Right hindlimb (tissue), 1 donor: ENCODE data around the gene FAIM.
A peak's percentile ranks its signal among the peaks of the same experiment; 100 is the strongest.
"Not testable (repeated sequence)": the region's sequence is repeated elsewhere in the genome, so short reads cannot be mapped to it uniquely, and the experiment has no call there.

Source experiments
- DNase-seq: peaks from one replicate; pipeline ENCODE4 v3.0.0-alpha.2; 2018

Gene FAIM, protein sequence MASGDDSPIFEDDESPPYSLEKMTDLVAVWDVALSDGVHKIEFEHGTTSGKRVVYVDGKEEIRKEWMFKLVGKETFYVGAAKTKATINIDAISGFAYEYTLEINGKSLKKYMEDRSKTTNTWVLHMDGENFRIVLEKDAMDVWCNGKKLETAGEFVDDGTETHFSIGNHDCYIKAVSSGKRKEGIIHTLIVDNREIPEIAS

DNA sequence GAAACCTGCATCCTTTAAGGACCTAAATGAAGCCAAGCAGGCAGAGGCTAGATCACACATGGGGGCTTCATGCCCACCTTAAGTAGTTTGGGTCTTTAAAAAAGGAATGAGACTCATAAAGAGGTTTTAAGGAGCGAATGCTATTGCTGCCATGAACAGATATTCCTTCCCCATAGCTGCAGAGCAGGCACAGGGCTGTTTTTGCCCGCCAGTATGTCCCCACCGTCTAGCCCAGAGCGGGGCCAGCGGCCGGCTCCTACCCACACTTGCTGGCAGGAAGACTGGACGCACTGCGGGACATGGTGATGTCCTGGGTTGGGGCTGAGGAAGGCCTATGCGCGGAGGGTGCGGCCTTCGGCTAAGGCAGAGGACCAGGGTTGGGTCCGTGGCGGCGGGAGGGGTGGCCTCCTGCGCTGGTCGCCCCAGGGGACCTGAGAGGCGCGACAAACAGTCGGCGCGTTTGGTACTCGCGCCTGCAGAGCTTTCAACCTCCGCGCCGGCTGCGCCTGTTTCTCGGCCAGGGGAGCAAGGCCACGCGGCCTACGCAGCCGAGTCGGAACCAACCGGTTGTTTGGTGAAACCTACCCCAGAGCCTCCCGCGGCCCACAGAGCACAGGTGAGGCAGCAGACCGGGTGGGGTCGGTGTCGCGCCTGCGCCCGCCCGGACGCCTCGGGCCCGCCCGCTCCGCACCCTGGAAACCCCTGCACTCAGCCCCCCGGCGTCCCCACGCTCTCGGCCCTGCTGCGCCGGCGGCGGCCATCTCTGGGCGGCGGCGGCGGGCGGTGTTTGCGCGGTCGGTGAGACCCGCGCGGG, at the start of gene FAIM:
Gene FAIM (plus strand): TSS at position 450 of the 814 bp plus-strand sequence. CDS start 10,956 bp downstream, outside the sequence.
- peak; percentile 79 for DNase-seq

DNA sequence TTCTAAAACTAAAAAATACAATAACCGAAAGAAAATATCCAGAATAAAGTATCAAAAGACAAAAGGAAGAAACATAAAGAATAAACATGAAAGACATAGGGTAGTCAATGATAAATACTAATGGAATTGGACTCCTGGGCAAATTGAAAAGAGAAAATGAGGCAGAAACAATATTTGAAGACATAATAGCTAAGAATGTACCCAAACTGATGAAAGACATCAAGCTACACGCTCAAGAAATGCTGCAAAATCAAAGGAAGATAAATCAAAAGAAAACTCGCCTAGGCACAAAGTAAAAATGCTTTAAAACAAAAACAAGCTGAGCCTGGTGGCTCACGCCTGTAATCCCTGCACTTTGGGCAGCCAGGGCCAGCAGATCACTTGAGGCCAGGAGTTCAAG, 49.4 kb upstream of the FAIM start:
- no peak for DNase-seq

DNA sequence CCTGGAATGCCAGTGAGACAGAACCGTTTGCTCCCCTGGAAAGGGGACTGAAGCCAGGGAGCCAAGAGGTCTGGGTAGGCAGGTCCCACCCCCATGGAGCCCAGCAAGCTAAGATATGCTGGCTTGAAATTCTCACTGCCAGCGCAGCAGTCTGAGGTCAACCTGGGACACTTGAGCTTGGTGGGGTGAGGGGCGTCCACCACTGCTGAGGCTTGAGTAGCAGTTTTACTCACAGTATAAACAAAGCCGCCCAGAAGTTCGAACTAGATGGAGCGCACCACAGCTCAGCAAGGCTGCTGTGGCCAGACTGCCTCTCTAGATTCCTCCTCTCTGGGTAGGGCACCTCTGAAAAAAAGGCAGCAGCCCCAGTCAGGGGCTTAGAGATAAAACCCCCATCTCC, 48.1 kb upstream of the FAIM start:
- no peak for DNase-seq

DNA sequence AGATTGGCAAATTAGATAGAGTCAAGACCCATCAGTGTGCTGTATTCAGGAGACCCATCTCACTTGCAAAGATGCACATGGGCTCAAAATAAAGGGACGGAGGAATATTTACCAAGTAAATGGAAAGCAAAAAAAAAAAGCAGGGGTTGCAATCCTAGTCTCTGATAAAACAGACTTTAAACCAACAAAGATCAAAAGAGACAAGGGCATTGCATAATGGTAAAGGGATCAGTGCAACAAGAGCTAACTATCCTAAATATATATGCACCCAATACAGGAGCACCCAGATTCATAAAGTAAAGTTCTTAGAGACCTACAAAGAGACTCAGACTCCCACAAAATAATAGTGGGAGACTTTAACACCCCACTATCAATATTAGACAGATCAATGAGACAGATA, 45.7 kb upstream of the FAIM start:
- not testable (repeated sequence) for DNase-seq

DNA sequence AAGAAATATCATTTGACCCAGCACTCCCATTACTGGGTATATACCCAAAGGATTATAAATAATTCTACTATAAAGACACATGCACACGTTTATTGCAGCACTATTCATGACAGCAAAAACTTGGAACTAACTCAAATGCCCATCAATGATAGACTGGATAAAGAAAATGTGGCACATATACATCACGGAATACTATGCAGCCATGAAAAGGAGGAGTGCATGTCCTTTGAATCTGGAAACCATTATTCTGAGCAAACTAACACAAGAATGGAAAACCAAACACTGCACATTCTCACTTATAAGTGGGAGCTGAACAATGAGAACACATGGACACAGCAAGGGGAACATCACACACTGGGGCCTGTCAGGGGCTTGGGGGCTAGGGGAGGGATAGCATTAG, 42.3 kb upstream of the FAIM start:
- not testable (repeated sequence) for DNase-seq

DNA sequence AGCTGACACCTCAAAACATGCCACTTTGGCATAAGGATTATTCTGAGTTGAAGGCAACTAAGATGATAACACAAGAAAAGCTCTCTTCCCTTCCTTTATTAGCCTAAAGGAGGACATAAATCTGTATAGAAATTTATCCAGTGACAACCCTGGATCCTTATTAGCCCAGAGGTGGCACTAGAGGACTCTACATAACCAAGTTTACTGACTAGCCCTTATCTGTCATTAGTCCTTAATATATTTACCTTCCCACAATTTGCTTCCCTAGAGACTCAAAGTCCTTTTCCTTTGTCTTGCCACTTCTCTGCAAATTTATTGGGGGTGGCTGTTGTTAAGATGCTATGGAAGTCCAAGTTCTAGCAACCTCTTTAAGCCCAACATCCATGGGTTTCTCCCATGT, 41.2 kb upstream of the FAIM start:
- no peak for DNase-seq

DNA sequence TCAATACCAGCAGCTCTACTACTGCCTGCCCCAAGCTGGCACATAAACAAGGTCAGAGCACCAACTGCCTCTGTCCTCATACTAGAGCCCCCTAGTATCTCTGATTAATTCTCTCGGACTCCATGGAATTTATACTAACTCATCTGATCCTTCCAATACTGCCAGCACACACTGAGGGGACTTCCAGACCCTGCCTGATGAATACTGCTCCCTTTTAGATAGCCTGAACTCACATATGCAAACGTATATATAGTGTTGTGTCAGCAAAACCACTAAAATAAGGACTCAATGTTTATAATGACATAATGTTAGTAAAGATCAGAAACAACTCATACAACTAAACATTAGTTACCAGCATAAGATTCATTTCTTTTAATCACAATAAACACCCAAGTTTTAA, 39.5 kb upstream of the FAIM start:
- no peak for DNase-seq

DNA sequence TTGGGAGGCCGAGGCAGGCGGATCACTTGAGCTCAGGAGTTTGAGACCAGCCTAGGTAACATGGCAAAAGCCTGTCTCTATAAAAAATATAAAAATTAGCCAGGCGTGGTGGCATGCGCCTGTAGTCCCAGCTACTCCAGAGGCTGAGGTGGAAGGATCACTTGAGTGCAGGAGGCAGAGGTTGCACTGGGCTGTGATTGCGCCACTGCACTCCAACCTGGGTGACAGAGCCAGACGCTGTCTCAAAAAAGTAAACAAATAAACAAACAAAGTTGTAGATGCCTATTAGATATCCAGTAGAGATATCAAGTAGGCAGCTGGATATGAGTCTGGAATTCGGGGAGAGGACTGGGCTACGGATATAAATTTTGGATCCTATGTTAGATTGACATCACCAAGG, 38.9 kb upstream of the FAIM start:
- DNase-seq, result not testable (repeated sequence)

DNA sequence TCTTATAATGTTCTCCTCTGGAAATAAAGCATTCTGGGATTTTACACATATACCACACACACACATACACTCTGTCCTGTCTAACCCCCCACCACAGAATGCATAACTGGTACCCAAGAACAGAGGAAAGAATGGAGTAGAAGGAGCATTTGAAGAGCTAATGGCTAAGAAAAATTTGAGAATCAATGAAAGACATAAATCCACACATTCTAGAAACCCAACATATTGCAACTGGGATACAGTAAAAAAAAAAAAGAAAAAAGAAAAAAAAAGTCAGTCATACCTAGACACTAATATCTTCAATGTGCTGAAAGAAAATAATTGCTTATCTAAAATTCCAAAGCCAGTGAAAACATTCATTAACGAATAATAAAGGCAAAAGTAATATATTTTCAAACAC, 35.4 kb upstream of the FAIM start:
- DNase-seq, result no peak

DNA sequence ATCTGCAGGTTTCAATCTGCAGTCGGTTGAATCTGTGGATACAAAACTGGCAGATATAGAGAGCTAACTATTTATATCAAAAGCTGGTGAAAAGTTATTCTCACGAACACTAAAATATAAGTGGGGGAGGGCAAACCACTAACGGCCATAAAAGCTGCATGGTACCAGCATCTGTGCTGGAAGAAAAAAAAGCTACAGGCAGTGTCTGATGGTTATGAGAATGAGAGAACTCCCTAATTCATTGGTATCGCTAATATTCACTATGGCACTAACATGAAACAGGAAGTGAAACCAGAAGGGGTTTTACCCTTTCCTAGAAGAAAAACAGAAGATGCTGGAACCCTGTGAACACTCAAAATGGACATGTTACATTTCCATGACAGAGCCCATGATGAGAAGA, 30.4 kb upstream of the FAIM start:
- no peak for DNase-seq

DNA sequence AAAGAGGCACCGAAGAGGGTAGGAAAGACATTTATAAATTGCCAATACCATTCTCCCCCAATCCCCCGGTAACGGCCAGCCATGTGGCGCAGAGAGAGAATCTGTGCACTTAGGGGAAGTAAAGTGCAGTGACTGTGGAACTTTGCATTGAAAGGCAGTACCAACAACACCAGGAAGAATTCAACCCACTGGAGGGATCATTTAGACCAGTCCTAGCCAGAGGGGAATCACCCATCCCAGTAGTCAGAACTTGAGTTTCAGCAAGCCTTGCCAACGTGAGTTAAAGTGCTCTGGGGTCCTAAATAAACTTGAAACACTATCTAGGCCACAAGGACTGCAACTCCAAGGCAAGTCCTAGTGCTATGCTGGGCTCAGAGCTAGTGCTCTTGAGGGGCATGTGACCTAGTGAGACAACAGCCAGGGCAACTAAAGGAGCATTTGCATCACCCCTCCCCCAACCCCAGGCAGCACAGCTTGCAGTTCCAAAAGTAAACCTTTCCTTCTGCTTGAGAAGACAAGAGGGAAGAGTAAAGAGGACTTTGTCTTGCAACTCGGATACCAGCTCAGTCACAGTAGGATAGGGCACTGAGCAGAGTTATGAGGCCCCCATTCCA, 29.5 kb upstream of the FAIM start:
- no peak for DNase-seq

DNA sequence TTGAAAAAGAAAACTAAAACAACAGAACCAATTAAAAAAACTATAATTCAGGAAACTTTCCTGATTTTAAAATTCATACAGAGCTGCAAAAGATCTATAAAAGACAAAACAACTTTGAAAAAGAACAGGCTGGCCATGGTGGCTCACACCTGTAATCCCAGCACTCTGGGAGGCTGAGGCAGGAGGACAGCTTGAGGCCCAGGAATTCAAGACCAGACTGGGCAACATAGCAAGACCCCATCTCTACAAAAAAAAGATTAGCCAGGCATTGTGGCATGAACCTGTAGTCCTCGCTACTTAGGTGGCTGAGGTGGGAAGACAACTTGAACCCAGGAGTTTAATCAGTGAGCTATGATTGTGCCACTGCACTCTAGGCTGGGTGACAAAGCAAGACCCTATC, 21.2 kb upstream of the FAIM start:
- no peak for DNase-seq

DNA sequence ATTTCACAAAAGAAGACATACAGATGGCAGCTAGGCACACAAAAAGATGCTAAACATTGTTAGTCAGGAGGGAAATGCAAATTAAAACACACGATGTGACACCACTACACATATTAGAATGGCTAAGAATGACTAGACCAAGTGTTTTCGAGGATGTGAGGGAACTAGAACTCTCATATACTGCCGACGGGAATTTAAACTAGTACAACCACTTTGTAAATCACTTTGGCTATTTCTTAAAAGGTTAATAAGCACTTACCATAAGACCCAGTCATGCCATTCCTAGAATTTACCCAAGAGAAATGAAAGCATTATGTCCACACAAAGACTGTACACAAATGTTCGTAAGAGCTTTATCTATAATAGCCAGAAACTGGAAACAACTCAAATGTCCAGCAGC, 20.1 kb upstream of the FAIM start:
- no peak for DNase-seq

DNA sequence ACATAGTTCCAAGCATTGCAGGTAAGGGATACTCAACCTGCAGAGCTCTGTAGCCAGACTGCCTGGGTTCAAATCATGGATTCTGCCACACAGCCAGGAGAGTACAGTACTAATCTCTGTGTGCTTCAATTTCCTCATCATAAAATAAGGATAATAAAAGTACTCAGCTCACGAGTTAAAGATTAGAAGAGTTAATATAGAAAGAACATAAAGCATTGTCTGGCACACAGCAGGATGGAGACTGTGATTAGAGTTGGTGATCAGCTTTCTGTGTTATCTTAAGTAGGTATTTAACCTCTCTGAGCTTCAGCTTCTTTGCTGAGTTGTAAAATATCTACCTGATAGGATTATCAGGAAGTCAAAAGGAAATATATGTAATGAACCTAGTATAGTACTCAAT, 17.2 kb upstream of the FAIM start:
- DNase-seq, result no peak

DNA sequence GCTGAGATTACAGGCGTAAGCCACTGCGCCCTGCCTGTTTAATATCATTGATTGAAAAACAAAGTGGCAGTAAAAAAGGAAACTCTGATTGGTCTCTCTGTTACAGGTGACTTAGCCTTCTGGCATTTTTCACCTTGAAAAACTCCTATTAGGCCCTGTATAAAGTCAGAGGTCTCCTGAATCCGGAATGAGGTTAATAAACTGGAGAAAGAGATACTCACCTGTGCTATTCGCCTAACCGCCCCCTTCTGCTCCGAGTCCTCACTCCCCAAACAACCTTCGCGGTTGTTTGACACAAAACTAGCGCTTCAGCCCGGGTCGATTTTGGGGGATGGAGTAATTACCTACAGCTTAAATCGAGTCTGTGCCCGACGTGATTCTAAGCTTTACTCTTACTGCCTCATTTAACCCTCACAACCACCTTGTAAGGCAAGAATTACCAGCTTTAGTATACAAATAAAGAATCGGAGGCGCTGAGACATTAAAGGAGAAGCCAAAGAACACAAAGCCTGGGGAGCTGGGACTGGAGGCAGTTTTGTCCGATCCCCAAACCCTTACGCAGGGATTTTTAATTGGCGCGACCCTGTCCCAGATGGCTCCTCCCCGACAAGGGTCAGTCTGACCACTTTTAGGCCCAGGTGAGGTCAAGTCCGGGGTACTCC, 15.0 kb upstream of the FAIM start:
- peak; percentile 29 for DNase-seq

DNA sequence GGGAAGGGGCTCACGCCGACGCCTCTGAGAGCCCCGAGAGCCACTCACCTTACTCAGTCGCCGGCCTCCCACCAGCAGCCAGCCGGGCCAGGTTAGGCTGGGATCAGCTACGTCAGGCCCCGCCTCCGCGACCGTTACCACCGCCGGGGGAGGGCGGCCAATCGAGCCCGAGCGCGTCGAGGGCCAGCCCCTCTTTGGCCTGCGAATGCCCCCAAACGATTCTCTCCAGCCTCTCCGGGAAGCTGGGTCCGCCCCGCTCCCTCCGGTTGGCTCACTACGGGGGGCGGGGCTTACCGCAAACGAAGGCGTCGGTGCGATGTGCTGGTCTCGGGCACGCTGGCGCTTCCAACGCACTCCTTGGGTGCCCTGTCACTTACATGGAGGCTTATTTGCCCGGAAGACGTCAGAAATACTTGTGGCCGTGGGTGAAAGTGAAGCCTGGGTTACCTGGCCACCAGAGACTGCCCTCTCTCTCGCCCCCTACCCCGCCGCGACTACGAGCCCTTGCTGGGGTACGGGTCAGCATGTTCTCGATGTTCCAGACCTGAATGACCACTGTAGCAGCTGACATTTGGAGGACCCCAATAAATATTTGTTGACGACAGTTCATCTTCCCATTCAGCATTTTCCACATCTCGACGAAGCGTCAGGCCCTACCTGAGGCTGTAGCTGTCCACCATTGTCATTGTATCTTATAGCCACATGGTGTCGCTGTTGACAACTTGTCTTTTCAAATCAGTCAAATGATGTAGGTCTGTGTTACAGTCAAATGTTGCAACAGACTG, 14.2 kb upstream of the FAIM start, which contains the start of gene CEP70:
Gene CEP70 (minus strand): TSS at position 111 of the 785 bp plus-strand sequence. CDS start 21,333 bp downstream, outside the sequence.
- peak; percentile 97 for DNase-seq

DNA sequence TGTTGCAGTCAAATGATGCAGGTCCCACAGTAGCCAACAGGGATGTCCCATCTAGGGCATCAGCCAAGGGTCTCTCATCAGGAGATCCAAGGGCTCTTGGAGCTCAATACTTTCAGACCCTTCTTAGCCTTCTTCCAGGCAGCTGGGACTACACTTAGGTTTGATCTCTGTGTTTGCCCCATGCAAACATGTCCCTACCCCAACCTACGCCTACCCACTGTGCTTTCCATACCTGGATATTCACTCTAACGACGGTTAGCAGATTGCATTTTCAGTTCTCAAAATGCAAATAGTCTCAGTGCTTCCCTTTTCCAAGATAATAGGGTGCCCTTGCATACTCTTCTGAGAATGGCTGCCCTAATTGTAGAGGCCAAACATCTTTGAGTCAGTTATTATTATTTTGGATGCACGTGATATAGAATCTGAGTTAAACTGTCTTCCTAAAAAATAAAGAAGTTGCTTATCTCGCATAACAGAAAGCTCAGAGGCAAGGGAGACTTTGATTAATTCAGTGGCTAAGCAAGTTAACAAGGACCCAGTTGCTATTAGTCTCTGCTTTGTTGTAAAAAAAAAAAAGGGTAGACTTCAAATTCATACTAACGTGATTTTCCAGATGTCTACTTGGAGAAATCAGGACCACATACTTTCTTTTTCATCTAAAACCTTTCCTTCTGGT, 13.5 kb upstream of the FAIM start:
- no peak for DNase-seq

DNA sequence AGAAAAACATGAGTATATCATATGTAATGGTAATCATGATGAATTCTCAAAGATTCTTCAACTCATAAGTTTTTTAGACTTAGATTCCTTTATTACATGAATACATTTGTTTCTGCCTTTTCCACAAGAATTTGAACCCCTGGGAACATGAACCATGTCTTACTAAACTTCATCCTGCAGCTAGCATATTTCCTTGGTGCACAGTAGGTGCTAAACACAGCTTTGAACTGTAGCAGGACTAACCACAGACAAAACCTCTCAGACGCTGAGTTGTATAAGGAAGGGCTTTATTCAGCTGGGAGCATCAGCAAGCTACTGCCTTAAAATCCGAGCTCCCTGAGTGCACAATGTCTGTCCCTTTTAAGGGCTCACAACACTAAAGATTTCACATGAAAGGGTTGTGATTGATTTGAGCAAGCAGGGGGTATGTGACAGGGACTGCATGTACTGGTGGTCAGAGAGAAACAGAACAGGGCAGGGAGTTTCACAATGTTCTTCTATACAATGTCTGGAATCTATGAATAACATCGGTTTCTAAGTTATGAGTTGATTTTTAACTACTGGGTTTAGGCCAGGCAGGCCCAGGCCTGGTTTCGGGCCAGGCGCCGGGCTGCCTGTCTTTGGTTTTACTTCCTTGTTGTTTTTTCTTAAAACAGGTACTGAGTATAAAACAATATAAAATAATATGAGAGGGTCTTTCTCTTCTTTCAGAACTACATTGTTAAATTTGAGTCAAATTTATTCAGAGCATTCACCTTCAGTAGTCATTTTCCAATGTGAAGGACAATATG, 11.2 kb upstream of the FAIM start:
- DNase-seq, result not testable (repeated sequence)

DNA sequence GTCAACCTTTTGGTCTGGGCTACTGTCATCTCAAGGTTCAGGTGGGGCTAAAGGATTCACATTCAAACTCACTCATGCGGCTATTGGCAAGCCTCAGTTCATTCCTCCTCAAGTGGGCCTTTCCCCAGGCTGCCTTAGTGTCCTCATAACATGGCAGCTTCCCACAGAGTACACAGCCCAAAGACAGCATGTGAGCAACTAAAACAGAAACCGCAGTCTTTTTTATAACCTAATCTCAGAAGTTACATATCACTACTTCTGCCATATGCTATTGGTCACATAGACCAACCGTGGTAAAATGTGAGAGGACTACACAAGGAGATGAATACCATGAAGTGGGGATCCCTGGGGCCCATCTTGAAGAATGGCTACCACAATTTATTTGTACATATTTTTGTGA, 10.0 kb upstream of the FAIM start:
- no peak for DNase-seq

DNA sequence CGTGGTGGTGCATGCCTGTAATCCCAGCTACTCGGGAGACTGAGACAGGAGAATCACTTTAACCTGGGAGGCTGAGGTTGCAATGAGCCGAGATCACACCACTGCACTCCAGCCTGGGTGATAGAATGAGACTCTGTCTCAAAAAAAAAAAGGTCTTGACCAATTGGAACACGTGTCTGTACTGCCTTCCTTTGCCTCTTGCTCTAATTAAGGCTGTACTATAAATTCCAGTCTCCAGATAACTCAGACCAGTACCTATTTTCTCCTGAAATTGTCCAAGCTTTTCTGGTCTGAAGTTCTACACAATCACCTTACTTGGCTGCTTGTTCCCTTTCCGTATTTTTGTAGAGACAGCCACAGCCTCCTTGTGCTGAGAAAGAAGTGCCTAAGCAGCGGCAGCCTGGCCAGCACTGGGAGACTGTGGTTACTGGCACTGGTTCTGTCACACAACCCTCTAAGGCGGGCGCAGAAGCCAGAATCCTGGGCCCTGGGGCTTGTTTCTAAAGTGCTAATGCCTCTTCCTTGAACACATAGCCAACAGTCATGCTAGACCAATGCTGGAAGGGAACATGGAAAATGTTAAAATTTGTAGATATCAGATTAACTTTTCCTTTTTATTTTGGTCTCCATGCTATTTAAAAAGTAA, 8.3 kb upstream of the FAIM start:
- no peak for DNase-seq

DNA sequence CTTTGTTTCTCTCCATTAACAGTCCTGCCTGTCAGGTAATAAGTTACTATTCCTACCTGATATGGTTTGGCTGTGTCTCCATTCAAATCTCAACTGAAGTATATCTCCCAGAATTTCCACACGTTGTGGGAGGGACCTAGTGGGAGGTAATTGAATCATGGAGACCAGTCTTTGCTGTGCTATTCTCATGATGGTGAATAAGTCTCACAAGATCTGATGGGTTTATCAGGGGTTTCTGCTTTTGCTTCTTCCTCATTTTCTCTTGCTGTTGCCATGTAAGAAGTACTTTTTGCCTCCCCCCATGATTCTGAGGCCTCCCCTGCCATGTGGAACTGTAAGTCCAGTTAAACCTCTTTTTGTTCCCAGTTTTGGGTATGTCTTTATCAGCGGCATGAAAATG, 6.9 kb upstream of the FAIM start:
- DNase-seq, result not testable (repeated sequence)
